NCI-H1417 treated with DMSO at 0.1 percent for 48 hours (cell line): ENCODE data around the gene MAN2A2.
"Not testable (repeated sequence)": the region's sequence is repeated elsewhere in the genome, so short reads cannot be mapped to it uniquely, and the experiment has no call there.

Source experiments
- DNase-seq: peaks from one replicate; lab custom pipeline; 2025; lab: John Stamatoyannopoulos, UW

The MAN2A2 gene

GRCh38 chr15:90918835-90919234, 15.7 kb downstream of the MAN2A2 start:
- no peak for DNase-seq

DNA sequence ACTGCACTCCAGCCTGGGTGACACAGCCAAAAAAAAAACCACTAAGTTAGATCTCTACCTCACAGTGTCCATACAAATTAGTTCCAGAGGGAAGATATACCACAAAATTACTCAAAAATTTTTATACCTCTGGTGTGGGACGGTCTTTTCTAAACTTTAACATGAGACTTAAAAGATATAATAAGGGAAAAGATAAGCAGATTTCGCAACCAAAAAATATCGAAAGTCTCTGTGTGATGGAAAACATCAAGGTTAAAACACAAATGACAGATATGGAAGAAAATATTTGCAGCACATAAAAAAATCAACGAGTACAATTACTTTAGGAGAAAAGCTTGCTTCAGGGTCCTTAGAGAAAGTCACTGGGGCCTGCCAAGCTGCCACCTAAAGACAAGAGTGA, 18.8 kb downstream of the MAN2A2 start:
- no peak for DNase-seq

- DNase-seq: not testable (repeated sequence)
Observed at GRCh38 chr15:90922712-90923322, 19.7 kb downstream of the MAN2A2 start.

DNA sequence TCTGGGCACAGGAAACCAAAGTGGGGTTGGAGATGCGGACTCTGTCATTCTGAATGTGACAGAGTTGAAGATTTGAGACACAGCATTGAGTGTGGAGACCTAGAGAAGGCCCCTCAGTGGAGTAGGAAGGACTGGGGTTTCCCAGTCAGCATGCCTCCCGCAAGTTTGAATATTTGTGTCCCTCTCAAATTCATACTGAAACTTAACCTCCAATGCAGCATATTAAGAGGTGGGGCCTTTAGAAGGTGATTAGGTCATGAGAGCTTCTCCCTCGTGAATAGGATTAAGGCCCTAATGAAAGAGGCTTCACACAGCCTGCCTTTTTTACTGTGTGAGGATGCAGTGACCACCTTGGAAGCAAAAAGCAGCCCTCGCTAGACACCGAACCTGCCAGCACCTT, 21.3 kb downstream of the MAN2A2 start:
- no peak for DNase-seq

DNA sequence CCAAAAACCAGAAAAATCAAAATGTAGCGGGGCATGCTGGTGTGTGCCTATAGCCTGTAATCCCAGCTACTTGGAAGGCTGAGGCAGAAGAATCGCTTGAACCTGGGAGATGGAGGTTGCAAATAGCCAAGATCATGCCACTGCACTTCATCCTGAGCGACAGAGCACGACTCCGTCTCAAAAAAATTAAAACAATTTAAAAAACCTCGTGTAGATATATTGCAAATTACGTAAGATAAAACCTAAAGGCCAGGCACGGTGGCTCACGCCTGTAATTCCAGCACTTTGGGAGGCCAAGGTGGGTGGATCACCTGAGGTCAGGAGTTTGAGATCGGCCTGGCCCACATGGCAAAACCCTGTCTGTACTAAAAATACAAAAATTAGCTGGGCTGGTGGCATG, 23.7 kb downstream of the MAN2A2 start:
- DNase-seq: not testable (repeated sequence)

- DNase-seq: not testable (repeated sequence)
Observed at GRCh38 chr15:90928106-90928505, 25.0 kb downstream of the MAN2A2 start.

DNA sequence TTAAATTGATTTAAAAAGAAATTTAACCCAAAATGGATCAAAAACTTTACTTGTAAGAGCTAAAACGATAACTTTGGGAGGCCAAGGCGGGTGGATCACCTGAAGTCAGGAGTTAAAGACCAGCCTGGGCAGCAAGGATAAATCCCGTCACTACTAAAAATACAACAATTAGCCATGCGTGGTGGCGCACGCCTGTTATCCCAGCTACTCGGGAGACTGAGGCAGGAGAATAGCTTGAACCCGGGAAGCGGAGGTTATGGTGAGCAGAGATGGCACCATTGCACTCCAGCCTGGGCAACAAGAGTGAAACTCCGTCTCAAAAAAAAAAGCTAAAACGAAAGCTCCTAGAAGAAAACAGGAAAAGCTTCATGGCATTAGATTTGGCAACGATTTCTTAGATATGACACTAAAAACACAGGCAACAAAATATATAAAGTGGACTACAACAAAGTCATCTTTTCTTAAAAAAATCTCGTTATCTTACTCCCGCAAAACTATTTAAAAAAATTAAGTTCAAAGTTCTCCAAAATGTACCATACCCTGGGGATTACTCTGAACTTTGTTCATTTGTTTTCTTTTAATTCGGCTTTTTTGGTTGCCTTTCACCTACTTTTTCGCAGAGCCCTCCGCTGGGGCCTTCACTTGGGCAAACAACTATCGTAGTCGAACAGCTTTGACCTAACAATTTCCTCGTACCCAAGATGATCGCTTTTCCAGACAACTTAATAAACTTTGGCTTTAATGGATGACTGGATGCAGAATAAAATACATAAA, 26.3 kb downstream of the MAN2A2 start:
- no peak for DNase-seq

- DNase-seq: no peak
Observed at GRCh38 chr15:90930861-90931574, 27.9 kb downstream of the MAN2A2 start.

DNA sequence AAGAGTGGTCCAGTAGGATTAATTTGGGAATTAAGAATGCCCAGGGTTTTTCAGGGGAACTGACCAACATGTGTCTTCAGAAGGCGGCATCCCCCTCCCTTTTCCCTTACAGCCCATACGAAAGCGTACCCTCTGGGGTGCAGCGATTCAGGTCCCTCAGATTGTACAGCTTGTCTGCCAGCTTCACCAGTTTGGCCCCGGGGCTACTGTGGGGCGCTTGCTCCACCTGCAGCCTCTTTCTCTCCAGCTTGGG, 28.4 kb downstream of the MAN2A2 start:
- DNase-seq: no peak

DNA sequence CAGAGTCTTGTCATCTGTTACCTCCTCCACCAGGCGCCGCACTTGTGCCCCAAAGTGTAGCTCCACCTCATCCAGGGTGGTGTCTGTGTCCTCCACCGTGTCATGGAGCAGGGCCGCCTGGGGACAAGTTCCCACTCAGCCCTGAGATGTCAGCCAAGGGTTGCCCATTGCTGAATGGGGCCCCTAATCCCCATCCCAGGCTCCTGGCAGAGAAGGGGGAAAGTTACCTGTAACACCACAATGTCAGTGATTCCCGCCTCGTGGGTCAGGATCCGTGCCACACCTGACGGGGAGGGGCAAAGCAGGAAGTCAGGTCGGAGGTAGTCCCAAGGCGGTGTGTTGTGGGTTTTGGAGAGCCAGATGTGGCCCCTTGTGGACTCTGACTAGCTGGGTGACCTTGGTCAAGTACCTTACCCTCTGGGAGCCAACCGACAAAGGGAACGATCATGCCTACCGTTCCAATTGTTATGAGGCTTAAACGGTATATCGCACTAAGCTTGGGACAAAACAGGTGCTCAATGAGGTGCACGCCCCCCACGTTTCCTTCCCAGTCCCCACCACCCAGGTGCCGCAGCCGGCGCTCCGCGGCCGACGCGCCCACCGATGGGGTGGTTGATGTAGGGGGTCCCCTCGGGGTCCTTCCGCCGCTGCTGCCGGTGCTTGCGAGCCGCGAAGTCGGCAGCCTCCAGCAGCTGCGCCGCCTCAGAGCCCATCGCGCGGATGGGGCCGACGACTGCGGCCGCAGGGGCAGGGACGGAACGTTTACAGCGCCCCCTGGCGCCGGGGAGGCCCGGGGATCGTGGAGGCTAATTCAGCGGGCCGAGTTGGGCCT, 28.9 kb downstream of the MAN2A2 start, which contains the start of gene HDDC3:
HDDC3 (minus strand) TSS at position 722 of the 832 bp plus-strand sequence; CDS start at position 713, 9 bp downstream.
- peak; percentile 44 for DNase-seq

DNA sequence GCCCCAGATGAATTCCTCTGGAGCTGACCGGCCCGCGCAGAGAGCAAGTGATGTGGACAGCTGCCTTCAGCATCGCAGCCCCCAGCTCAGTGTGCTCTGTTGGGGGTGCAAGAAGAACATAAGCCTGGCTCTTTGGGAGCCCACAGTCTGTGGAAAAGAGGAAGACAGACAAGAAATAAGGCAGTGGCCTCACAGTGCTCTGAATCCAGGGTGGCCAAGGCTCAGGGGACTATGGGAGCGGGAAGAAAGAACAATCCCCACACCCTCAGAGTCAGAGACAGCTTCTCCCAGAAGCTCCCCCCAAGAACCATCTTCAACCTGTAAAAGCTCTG, 29.5 kb downstream of the MAN2A2 start:
- no peak for DNase-seq

- no peak for DNase-seq
Observed at GRCh38 chr15:90933301-90933700, 30.2 kb downstream of the MAN2A2 start.

- DNase-seq: peak; percentile 75
Observed at GRCh38 chr15:90934256-90934948, 31.3 kb downstream of the MAN2A2 start.

GRCh38 chr15:90934949-90935751, 32.0 kb downstream of the MAN2A2 start, which contains the start of gene UNC45A:
TSS of gene UNC45A (plus strand) at chr15:90935285. CDS start at chr15:90935325, 40 bp downstream.
- DNase-seq: peak; percentile 88

- DNase-seq: no peak
Observed at GRCh38 chr15:90936823-90937222, 33.7 kb downstream of the MAN2A2 start.

DNA sequence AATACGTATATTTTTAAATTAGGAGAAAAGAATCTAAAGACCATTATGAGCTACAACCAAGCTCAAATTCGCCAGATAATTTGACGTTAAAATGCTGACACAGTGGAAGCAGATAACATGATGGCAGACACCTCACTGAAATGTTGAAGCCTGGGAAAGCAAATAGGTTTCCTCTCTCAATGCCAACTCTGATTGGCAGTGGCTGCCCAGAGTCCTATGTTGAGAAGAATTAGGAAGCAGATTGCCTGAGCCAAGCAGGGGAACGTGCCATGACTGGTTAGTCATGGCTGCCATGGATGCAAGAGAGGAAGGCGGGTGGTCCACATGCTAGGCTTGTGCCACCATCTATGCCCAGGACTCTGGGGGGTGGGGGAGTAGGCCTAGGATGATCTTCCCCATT, 35.2 kb downstream of the MAN2A2 start:
- no peak for DNase-seq

GRCh38 chr15:90939756-90940155, 36.7 kb downstream of the MAN2A2 start:
- no peak for DNase-seq

- DNase-seq: no peak
Observed at GRCh38 chr15:90941038-90941437, 37.9 kb downstream of the MAN2A2 start.

DNA sequence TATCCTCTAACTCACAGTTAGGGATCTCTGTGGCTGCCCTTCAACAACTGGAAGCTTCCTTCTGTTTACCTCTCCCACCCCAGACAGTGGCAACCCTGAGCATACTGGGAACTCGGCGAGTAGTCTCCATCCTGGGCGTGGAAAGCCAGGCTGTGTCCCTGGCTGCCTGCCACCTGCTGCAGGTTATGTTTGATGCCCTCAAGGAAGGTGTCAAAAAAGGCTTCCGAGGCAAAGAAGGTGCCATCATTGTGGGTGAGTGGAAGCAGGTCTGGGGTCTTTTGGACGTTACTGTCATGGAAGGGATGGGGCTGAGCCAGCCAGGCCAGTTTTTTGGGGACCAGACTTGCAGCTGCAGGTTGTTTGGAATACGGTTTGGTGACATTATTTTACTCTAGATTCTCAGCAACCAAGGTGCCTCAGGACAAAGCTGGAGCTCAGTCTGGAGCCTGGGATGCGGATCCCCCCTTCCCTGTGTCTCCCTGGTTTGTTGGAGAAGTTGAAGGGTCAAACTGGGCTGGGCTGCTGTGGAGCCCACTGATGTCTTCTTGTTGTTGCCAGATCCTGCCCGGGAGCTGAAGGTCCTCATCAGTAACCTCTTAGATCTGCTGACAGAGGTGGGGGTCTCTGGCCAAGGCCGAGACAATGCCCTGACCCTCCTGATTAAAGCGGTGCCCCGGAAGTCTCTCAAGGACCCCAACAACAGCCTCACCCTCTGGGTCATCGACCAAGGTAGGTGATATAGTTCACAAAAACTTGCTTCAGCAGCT, 39.4 kb downstream of the MAN2A2 start:
- no peak for DNase-seq

GRCh38 chr15:90945091-90945490, 42.0 kb downstream of the MAN2A2 start:
- no peak for DNase-seq
